Ovary (tissue), 3 donors: ENCODE data around the gene LCE3C.

Experiments
- POLR2A ChIP-seq: fragments of 450-650 bp; IDR thresholded peaks from one replicate; pipeline ENCODE4 v1.6.1; 2017; ENCODE audit warnings: antibody characterized with exemption, mild to moderate bottlenecking, moderate library complexity
- TF ChIP-seq, protein P1 (sequence below), 3 donors: fragments of 450-650 bp in 2 of 3; fragments of 200-600 bp in 1 of 3; IDR thresholded peaks; one replicate each; pipeline versions ENCODE4 v1.5.1 to v1.8.0; 2016 to 2022; ENCODE audit warnings: antibody characterized with exemption in 3 of 3, mild to moderate bottlenecking in 1 of 3
- donor health status: DM: no; HTN: no; CAD: no.

DNA sequence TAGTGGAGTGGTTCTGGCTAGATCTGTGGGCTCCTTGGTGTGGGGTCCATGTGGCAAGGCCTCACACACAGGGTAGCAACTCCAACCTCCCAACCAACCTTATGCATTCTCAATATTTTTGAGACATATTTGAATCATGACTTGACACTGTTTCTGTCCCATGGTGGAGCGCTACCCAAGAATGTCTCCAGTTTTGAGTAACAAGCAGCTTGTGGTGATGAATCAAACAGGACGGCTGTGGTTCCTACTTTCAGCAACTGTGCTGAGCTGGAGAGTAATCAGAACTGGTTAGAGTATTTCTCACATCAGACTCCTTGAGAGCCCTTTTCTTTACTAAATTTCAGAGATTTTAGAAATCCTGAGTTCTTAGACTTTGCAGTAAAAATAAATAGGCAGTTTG lies 22.9 kb upstream of the LCE3C start:
- TF ChIP-seq POLR2A: no peak
- TF ChIP-seq, protein P1, sequence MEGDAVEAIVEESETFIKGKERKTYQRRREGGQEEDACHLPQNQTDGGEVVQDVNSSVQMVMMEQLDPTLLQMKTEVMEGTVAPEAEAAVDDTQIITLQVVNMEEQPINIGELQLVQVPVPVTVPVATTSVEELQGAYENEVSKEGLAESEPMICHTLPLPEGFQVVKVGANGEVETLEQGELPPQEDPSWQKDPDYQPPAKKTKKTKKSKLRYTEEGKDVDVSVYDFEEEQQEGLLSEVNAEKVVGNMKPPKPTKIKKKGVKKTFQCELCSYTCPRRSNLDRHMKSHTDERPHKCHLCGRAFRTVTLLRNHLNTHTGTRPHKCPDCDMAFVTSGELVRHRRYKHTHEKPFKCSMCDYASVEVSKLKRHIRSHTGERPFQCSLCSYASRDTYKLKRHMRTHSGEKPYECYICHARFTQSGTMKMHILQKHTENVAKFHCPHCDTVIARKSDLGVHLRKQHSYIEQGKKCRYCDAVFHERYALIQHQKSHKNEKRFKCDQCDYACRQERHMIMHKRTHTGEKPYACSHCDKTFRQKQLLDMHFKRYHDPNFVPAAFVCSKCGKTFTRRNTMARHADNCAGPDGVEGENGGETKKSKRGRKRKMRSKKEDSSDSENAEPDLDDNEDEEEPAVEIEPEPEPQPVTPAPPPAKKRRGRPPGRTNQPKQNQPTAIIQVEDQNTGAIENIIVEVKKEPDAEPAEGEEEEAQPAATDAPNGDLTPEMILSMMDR (IDR thresholded peaks at IDR 0.05): no peak
